NCI-H187 (cell line): ENCODE data around the gene ITGB4.

Experiments used
- DNase-seq, 2 experiments: peaks; one replicate each; lab custom pipeline; 2025; lab: John Stamatoyannopoulos, UW

Gene ITGB4

GRCh38 chr17:75785016-75785890 lies 64.0 kb downstream of the ITGB4 start:
- peak; percentile 81 to 93 for DNase-seq

GRCh38 chr17:75791254-75791653 lies 70.0 kb downstream of the ITGB4 start:
- DNase-seq = no peak

DNA sequence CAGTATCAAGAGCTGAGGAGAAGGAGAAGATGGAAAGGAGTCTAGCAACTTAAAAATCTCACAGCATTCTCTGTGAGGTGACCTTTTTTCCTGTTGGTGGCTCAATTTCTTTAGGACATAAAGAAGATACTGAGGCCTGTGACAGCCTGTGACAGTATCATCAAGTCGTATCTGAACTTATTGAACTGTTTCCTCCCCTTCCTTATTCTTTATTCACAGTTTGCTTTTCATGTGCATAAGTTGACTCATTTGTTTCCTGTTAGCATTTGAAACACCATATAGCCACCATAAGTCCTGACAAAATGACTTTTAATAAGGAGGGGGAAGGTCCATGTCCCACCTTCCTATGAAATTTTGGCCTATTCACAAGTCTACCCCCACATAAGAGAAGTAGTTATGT lies 72.2 kb downstream of the ITGB4 start:
- DNase-seq = no peak

- no peak for DNase-seq
Measured at GRCh38 chr17:75795820-75796607, 74.8 kb downstream of the ITGB4 start.

DNA sequence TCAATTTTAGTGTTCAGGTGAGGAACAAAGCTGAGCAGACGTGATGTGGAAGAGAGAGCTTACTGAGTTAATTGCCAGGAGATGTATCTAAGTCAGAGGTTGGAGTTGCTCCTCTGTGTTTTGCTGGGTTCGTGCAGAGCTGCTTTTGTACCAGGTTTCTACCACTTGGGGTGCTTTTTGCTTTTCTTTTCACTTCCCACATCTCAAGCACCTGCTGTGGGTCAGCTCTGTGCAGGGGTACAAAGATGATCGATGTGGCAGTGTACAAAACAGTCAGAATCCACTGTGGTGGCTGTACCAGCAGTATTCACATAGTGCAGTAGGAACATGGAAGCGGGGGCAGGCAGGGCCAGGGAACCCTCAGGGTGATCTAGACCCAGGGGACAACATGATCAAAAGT lies 78.1 kb downstream of the ITGB4 start:
- no peak for DNase-seq

DNA sequence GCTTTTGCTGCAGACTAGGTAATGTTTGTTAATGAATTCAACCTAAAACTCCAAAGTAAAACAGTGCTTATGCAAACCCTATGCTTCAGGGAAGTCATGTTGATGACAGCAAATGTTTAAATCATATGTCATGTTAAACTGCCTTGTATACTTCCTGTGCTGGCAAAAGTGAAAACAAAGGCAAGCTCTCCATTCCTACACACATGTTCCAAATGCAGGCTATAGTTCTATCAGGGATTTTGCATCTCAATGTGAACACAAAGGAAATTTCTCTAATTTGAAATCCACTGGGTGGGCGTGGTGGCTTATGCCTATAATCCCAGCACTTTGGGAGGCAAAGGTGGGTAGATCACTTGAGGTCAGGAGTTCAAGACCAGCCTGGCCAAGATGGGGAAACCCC lies 82.6 kb downstream of the ITGB4 start:
- no peak for DNase-seq

GRCh38 chr17:75806822-75807500 lies 85.7 kb downstream of the ITGB4 start:
- DNase-seq = no peak
